HG03066 (cell line): ENCODE data around the gene ICAM2.

ENCODE experiments used
- ATAC-seq: cut with Tn5 transposase; IDR thresholded peaks from one replicate; pipeline ENCODE4 v1.9.1; 2021; ENCODE audit warnings: low read depth; ENCODE audit not compliant: unreplicated experiment

Gene ICAM2

GRCh38 chr17:63978272-63979200 is 41.9 kb downstream of the ICAM2 start:
- ATAC-seq: no peak

- ATAC-seq: no peak
These were observed 43.7 kb downstream of the ICAM2 start for GRCh38 chr17:63976702-63977101.

GRCh38 chr17:63975541-63976092 is 44.8 kb downstream of the ICAM2 start:
- ATAC-seq: no peak

DNA sequence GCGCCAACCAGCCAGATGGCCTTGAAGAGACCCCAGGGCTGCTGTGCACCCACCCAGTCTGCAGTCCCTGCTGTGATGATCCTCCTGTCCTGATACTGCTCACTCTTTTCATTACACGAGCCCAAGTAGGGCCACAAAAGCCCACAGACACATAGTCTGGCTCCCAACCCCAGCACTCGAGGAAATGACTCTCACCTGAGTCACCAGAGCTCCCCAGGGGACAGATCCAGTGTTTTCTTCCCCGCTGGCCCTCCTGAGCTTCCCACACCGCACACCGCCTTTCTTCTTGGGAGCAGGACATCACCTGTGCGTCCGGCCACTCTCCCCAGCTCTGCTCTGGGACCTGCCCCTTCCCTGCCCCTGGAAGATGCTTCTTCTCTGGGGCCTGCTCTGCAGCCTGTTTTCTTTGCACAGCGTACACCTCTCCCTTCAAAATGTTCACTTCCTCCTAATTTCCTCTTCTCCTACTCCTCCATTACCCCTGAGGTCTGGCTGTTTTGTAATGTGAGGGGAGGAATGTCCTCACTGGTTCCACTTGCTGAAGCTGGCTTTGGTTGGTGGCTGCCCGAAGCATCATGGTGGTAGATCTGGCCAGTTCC is 45.7 kb downstream of the ICAM2 start:
- ATAC-seq: no peak

DNA sequence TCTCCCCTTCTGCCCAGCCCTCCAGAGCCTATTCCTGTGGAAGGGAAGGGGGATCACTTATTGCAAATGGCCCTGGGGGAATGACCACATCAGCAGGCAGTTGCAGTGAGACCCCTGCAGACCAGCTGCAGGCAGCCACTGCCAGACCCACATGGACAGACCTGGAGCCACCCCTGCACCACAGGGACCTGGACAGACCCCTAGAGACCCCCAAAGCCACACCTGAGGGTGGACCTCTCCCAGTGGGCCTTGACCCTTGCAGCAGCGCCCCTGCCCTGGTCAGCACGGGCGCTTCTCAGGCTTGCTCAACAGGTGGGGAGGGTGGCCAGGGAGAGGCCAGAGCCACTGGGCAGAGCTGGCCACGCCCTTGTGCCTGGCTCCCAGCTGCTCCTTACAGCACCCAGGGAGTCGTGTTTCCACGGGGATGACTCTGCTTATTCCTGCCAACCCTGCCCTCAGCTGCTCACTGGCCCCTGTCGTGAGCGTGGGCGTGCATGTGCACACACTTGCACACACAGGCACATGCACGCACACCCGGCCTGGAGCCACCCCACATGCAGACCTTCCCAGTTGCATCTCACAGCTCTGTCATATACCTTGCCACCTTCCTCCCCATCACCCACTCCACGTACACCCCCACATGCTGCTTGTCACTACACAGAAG is 46.4 kb downstream of the ICAM2 start:
- ATAC-seq: no peak

DNA sequence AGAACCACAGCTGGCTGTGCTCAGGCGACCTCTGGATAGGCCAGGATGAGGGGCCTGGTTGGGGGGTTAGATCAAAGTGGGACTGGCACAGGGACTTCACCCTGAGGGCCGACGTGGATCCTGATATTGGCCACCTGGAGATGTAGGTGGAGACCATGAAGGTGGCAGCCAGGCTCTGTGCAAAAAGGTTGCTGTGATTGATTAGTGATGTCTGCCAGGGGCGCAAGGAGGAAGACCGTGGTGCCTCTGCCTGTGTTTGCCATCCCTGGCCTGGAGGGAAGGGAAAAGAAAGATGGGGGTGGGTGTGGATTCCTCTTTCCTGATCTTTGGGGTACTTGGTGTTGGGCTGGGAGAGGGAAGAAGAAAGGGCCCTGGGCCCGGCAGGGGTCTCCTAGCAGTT is 47.2 kb downstream of the ICAM2 start:
- no peak for ATAC-seq

GRCh38 chr17:63972796-63973195 is 47.6 kb downstream of the ICAM2 start, which contains the start of gene SCN4A:
Gene SCN4A, minus strand, starts transcription at chr17:63972918. Its CDS starts 77 bp downstream, at chr17:63972841.
- no peak for ATAC-seq

GRCh38 chr17:63969278-63969677 is 51.2 kb downstream of the ICAM2 start:
- ATAC-seq: no peak

DNA sequence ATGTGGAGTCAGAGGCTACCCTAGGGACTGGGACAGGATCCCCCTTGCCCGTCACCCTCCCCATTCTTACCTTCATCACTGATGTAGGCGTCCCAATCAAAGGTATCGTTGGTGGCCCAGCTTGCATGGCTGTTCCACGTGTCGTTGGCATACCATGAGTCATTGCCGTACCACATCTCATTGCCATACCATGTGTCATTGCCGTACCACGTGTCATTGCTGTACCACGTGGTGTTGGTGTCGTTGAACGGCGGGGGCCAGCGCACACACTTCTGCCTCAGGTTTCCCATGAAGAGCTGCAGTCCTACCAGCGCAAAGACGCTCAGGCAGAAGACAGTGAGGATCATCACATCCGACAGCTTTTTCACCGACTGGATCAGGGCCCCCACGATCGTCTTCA is 52.5 kb downstream of the ICAM2 start:
- no peak for ATAC-seq

DNA sequence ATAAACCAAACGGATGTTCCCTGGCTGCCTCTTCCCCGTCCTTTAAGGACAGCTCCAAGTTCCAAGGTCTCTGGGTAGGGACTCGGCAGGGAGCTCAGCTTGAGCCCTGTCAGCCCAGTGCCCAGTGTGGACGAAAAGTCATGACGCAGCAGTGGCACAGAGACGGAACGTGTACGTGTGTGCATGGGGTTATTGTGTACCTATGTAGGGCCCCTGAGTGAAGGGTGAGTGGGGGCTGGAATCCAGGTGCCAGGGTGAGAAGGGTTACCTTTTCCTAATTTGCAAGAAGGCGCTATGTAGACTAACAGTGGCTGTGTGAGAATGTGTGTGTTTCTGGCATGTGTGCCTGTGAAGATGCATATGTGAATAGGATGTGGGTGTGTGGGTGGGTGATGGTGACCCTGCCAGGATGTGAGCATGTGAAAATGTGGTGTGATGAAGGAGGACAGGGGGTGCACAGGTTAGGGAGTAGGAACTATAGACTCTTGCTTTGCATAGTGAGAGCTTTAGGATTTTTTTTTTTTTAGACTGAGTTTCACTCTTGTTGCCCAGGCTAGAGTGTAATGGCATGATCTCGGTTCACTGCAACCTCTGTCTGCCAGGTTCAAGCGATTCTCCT is 53.7 kb downstream of the ICAM2 start:
- no peak for ATAC-seq

- ATAC-seq: no peak
These were observed 57.3 kb downstream of the ICAM2 start for GRCh38 chr17:63963123-63963522.

DNA sequence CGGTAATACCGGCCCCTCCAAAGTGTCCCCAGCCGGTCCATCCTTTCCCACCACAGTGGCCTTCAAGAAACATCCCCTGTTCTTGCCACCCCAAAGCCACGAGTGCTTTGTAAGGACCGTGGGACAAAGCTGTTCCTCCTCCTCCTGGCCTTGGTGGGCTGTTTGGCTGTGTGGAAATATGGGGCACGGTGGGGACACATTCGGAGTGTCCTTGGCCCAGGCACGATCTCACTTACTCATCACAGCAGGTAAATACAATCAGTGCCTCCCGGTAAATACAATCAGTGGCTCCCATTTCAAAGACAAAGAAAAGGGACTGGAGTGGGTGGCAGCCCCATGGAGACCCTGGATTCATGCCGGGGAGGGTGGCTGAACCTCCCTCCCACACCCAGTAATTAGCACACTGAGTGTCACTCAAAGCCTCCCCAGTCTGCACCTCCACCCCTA is 58.1 kb downstream of the ICAM2 start:
- no peak for ATAC-seq

GRCh38 chr17:63961355-63962212 is 58.8 kb downstream of the ICAM2 start:
- ATAC-seq: no peak

GRCh38 chr17:63960430-63960829 is 60.0 kb downstream of the ICAM2 start:
- ATAC-seq: no peak

DNA sequence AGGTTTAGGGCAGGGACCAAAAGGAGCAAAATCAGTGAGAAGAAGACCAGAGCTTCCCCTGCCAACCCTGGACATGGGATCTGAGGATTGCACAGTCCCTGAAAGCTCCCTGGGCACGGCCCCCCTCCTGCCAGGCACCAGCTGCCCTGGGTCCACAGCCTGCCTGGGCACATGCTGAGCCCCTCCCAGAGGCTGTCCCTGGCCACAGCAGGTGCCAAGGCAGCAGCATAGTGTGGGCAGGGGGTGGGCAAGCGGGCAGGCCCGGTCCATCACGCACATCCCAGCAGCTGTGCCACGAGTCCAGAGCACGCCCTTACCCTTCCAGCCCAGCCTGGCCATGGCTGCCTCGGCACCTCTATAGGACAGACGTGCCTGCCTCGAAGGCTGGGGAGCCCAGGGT is 60.4 kb downstream of the ICAM2 start:
- no peak for ATAC-seq

GRCh38 chr17:63956296-63956920 is 64.0 kb downstream of the ICAM2 start:
- ATAC-seq: no peak

DNA sequence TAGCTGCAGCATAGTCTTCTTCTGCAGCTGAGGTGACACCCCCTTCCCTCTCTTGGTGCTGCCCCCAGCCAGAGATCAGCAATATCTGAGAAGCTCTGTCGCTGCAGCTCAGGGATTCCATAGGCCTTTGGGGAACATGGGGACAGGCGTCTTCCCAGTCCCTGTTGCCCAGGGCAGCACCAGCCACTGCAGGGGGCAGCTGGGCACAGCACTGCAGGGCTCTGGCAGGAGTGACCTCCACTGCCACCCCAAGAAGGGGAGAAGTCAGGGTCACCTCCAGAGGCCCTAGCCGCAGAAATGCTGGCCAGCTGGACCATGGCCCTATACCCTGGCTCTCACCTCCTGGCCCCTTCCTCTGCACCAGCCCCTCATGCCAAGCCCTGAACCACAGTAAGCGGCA is 64.6 kb downstream of the ICAM2 start:
- ATAC-seq: no peak

DNA sequence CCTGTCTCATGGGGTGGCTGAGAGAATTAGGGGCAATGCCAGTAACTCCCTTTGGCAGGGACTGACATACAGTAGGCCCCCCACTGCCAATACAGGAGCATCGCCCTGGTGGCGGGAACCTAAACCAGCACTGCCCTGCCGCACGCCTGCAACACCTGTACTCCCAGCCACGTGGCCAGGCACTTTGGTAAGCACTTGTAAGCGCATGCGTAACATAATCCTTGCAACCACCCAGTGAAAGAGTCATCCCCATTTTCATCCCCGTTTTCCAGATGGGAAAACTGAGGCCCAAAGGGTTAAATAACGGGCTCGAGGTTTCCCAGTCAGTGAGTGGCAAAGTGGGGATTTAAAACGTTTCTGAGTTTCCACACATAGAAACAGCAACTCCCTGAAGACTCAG is 65.2 kb downstream of the ICAM2 start:
- no peak for ATAC-seq

- no peak for ATAC-seq
These were observed 65.9 kb downstream of the ICAM2 start for GRCh38 chr17:63954402-63955063.
